ENCODE measurements around the gene SLCO4C1.

DNA sequence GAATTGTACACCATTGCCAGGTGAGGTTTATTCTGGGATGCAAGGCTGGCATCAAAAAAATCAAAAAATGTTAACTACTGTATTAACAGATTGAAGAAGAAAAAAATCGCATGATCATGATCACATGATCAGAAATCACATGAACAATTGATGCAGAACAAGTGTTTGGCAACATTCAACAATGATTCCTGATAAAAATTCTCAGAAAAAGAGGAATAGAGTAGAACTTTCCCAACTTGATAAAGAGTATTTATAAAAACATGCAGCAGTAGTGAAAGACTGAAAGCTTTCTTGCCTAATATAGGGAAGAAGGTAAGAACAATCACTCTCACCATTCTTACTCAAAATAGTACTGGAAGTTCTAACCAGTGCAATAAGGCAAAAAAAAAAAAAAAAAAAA is 16.4 kb downstream of the SLCO4C1 start:
- TF ChIP-seq EZH2 (IDR thresholded peaks at IDR 0.05; ENCODE audit: borderline replicate concordance, low read depth, low read length, severe bottlenecking) (no peak), CTCF (IDR thresholded peaks at IDR 0.05; ENCODE audit: borderline replicate concordance, extremely low read depth, low read length, poor library complexity, severe bottlenecking) (no peak)

Data from DND-41 (cell line).